Measurements from ENCODE around the gene RPTOR. TPM values are rescaled to one million over a fixed set of nuclear protein-coding genes. Genes with fewer than 3 reads are reported as not detected.

Gene RPTOR
- total and polyA plus RNA-seq, 10 of the 15 experiments (the other 5 are each of a cell fraction or from before 2014, with no cell fraction given), result 0.18 to 32.1 (median 7.8) TPM

- Histone ChIP-seq H3K9ac (ENCODE audit: control insufficient read depth, insufficient read depth, low read length) (no peak overlapping the region), H3K4me2 (ENCODE audit: control insufficient read depth, insufficient read depth) (no peak overlapping the region), H3K36me3 (ENCODE audit: control insufficient read depth in 2 of 2, insufficient read depth in 2 of 2, low read length in 1 of 2) (peaks cover 0 to 2% of the 10 kb centered on the region in 2 experiments; a peak in 2 of 4 replicates), H3K9me3 (replicated peaks; ENCODE audit: control insufficient read depth, insufficient read depth, low read length) (no peaks in the 10 kb centered on the region; the same call in 2 of the 3 replicates), H3K79me2 (ENCODE audit: control insufficient read depth, insufficient read depth, low read length) (no peaks in the 10 kb centered on the region; the same call in none of the 2 replicates), H3K27me3 (replicated peaks in 1 of 2; ENCODE audit: control insufficient read depth in 2 of 2, insufficient read depth in 2 of 2, low read length in 1 of 2) (no peaks in the 10 kb centered on the region), H3K4me1 (ENCODE audit: control insufficient read depth, insufficient read depth, low read length) (no peaks in the 10 kb centered on the region), H3K4me3 (no peak overlapping the region), H2AFZ (ENCODE audit: control insufficient read depth, low read depth, low read length) (no peak overlapping the region), H4K20me1 (ENCODE audit: control insufficient read depth, insufficient read depth) (no peaks in the 10 kb centered on the region), H3K27ac (ENCODE audit: control insufficient read depth, insufficient read depth) (no peak overlapping the region)
- in situ Hi-C loops (cut with MboI), result no loop called here
- ChIA-PET RAD21 (ENCODE audit: unreplicated experiment) (no interaction called here), POLR2A (interaction anchor here (0.7 kb wide), 1 partner anchor 15 kb away, joined by 3 read pairs; no protein-coding TSS in a partner anchor), SMC1A (ENCODE audit: uncharacterized antibody, unreplicated experiment) (no interaction called here), CTCF (interaction anchor here (1.0 kb wide), 1 partner anchor 9 kb away, joined by 3 read pairs; no protein-coding TSS in a partner anchor)
- intact Hi-C loops (cut with micrococcal nuclease; ENCODE audit: unreplicated experiment), result no loop called here
- 83% methylated on average over 5 of the region's 5 CpGs for WGBS (ENCODE audit: insufficient coverage, insufficient replicate concordance, low lambda C conversion rate, missing lambda C conversion rate)
- TF ChIP-seq CEBPB (IDR thresholded peaks at IDR 0.05; ENCODE audit: borderline replicate concordance in 1 of 2, low read depth in 2 of 2, low read length in 2 of 2) (no peak), IRF5 (IDR thresholded peaks at IDR 0.05; ENCODE audit: borderline replicate concordance) (no peak), REST (IDR thresholded peaks at IDR 0.05; ENCODE audit: low read depth, low read length) (no peak)
- FAIRE-seq, result no peak
- no peak for DNase-seq (ENCODE audit: low read depth, low spot score)
- no TSS peak for BruUV-seq (replicated peaks)
- ATAC-seq, result no peak
Observed at GRCh38 chr17:80696964-80697363, 152.3 kb downstream of the RPTOR start.
